ENCODE results near the gene PCMT1. TPM values are rescaled to one million over a fixed set of nuclear protein-coding genes. Genes with fewer than 3 reads are reported as not detected.

Gene PCMT1
- total and polyA plus RNA-seq, 2 of the 8 experiments (the other 6 are each of a cell fraction or from before 2014, with no cell fraction given): 84.3 to 91.3 TPM

GRCh38 chr6:149809798-149810197 lies 60.3 kb downstream of the PCMT1 start:
- H3K23me2 ChIP-seq (ENCODE audit: low read depth, low read length): no peaks in the 10 kb centered on the region
- no peak overlapping the region for H4K5ac ChIP-seq (ENCODE audit: insufficient read length, low read depth, low read length)
- no peak overlapping the region for H3K4me3 ChIP-seq (ENCODE audit: extremely low read depth in 1 of 4, insufficient read depth in 2 of 4, low read depth in 3 of 4, low read length in 4 of 4)
- H3K79me1 ChIP-seq (ENCODE audit: low read depth, low read length): no peaks in the 10 kb centered on the region
- no peak overlapping the region for H3K27ac ChIP-seq (ENCODE audit: low read depth, low read length)
- no peaks in the 10 kb centered on the region for H3K79me2 ChIP-seq (ENCODE audit: control insufficient read depth in 1 of 2, insufficient read depth in 2 of 2, low read length in 2 of 2)
- no peak overlapping the region for H2AK5ac ChIP-seq (ENCODE audit: low read depth, low read length)
- no peak overlapping the region for H4K8ac ChIP-seq (ENCODE audit: extremely low read depth, insufficient read depth, low read length)
- H3K4me2 ChIP-seq (ENCODE audit: insufficient read depth in 1 of 2, low read depth in 2 of 2, low read length in 2 of 2): no peak overlapping the region
- no peak overlapping the region for H3K9ac ChIP-seq (replicated peaks in 1 of 4; ENCODE audit: extremely low read depth in 1 of 4, low read depth in 3 of 4, low read length in 3 of 4)
- no peak overlapping the region for H3K18ac ChIP-seq (ENCODE audit: extremely low read depth, low read length)
- CTCF ChIA-PET (ENCODE audit: partially characterized antibody): interaction anchor here (1.1 kb wide), 1 partner anchor 56 kb away, joined by 3 read pairs; no protein-coding TSS in a partner anchor
- no peak overlapping the region for H4K91ac ChIP-seq (replicated peaks; ENCODE audit: insufficient read length, low read length)
- peaks cover 0 to 9% (median 3%) of the 10 kb centered on the region in 4 experiments; a peak in 3 of 8 replicates for H3K36me3 ChIP-seq (ENCODE audit: control insufficient read depth in 2 of 4, insufficient read depth in 4 of 4, low read length in 3 of 4)
- H3K14ac ChIP-seq (ENCODE audit: insufficient read length): no peak overlapping the region
- no peaks in the 10 kb centered on the region for H3K9me3 ChIP-seq (ENCODE audit: insufficient read depth in 2 of 2, low read depth in 1 of 2, low read length in 1 of 2)
- FAIRE-seq: no peak
- no peak overlapping the region for H3K4ac ChIP-seq (replicated peaks; ENCODE audit: insufficient read length, low read depth, low read length)
- 86% methylated on average over 2 of the region's 2 CpGs; no CpG with 5 or more reads in 1 of the 2 experiments for WGBS, 2 experiments (ENCODE audit: extremely low coverage in 1 of 2, insufficient coverage in 1 of 2, insufficient read length in 1 of 2, insufficient replicate concordance in 2 of 2, low coverage in 1 of 2, low lambda C conversion rate in 2 of 2, missing lambda C conversion rate in 1 of 2)
- H2AFZ ChIP-seq (ENCODE audit: low read length): no peak overlapping the region
- no peaks in the 10 kb centered on the region for H3K27me3 ChIP-seq (replicated peaks in 1 of 4; ENCODE audit: control insufficient read depth in 3 of 4, extremely low read depth in 1 of 4, insufficient read depth in 3 of 4, low read length in 3 of 4)
- DNase-seq (ENCODE audit: low read depth in 1 of 2, low spot score in 2 of 2): no peak
- H3K23ac ChIP-seq (ENCODE audit: insufficient read length): no peak overlapping the region
- no peaks in the 10 kb centered on the region for H3K4me1 ChIP-seq (replicated peaks in 1 of 4; ENCODE audit: control insufficient read depth in 3 of 4, insufficient read depth in 4 of 4, low read length in 3 of 4)
- H2BK20ac ChIP-seq (ENCODE audit: low read length): no peak overlapping the region
- peaks cover 0 to 2% of the 10 kb centered on the region in 2 experiments for H4K20me1 ChIP-seq (replicated peaks in 1 of 2; ENCODE audit: control insufficient read depth in 1 of 2, insufficient read depth in 2 of 2, low read length in 2 of 2)
- H2BK120ac ChIP-seq (replicated peaks; ENCODE audit: low read depth, low read length): no peak overlapping the region
- no peak overlapping the region for H2BK15ac ChIP-seq (ENCODE audit: low read length)
- no peak overlapping the region for H3K56ac ChIP-seq (replicated peaks; ENCODE audit: insufficient read length, low read depth, low read length)
- POLR2A ChIA-PET (ENCODE audit: partially characterized antibody): interaction anchor here (0.6 kb wide), 1 partner anchor 55 kb away, joined by 3 read pairs; no protein-coding TSS in a partner anchor
- no peak overlapping the region for H2BK5ac ChIP-seq (ENCODE audit: low read depth, low read length)
- no peak overlapping the region for H2BK12ac ChIP-seq (ENCODE audit: low read depth, low read length)
- TF ChIP-seq SRF (IDR thresholded peaks at IDR 0.05; ENCODE audit: low read depth, low read length) (no peak), TAF7 (optimal IDR thresholded peaks at IDR 0.05; ENCODE audit: borderline replicate concordance, low read depth, low read length) (no peak), POLR2AphosphoS5 (IDR thresholded peaks at IDR 0.05; ENCODE audit: low read depth, low read length) (no peak), SP1 (IDR thresholded peaks at IDR 0.05; ENCODE audit: low read depth, low read length) (no peak), POLR2A (IDR thresholded peaks at IDR 0.05; ENCODE audit: control extremely low read depth in 1 of 2, low read depth in 2 of 2, low read length in 2 of 2) (no peak), HDAC6 (IDR thresholded peaks at IDR 0.05; ENCODE audit: low read depth, low read length) (no peak), CHD2 (IDR thresholded peaks at IDR 0.05; ENCODE audit: low read length) (no peak), GABPA (IDR thresholded peaks at IDR 0.05; ENCODE audit: borderline replicate concordance, insufficient read depth, low read length) (no peak), CBX5 (IDR thresholded peaks at IDR 0.05; ENCODE audit: low read depth, low read length) (no peak), EZH2 (IDR thresholded peaks at IDR 0.05; ENCODE audit: low read depth, low read length, severe bottlenecking) (no peak), BRCA1 (IDR thresholded peaks at IDR 0.05; ENCODE audit: low read depth, low read length) (no peak), SP2 (IDR thresholded peaks at IDR 0.05; ENCODE audit: low read length) (no peak), ZNF274 (IDR thresholded peaks at IDR 0.05; ENCODE audit: borderline replicate concordance, extremely low read depth, low read length) (no peak), ASH2L (IDR thresholded peaks at IDR 0.05; ENCODE audit: low read length) (no peak)
- TF ChIP-seq, protein P1, sequence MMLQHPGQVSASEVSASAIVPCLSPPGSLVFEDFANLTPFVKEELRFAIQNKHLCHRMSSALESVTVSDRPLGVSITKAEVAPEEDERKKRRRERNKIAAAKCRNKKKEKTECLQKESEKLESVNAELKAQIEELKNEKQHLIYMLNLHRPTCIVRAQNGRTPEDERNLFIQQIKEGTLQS (IDR thresholded peaks at IDR 0.05; ENCODE audit: insufficient read depth, low read depth, low read length): no peak

Data from H1 (cell line).